Colonic mucosa (tissue), 4 donors: ENCODE measurements around the gene KIAA1755. TPM values are rescaled to one million over a fixed set of nuclear protein-coding genes. Genes with fewer than 3 reads are reported as not detected.

Experiments used
- DNase-seq: peaks from one replicate; pipeline ENCODE4 v3.0.0-alpha.2; 2020
- H3K27ac ChIP-seq: fragments of 200-600 bp; one replicate; pipeline ENCODE4 v1.8.0; 2021
- H3K27me3 ChIP-seq: fragments of 200-600 bp; one replicate; pipeline ENCODE4 v1.8.0; 2021
- H3K36me3 ChIP-seq: fragments of 200-600 bp; one replicate; pipeline ENCODE4 v1.8.0; 2021
- H3K4me1 ChIP-seq: fragments of 200-600 bp; one replicate; pipeline ENCODE4 v1.8.0; 2021; ENCODE audit warnings: mild to moderate bottlenecking
- H3K4me3 ChIP-seq: fragments of 200-600 bp; one replicate; pipeline ENCODE4 v1.8.0; 2021
- H3K9ac ChIP-seq, 2 donors: one replicate each; pipeline ENCODE4 v1.7.0; 2013; ENCODE audit warnings: control low read depth in 2 of 2, low read depth in 2 of 2, low read length in 2 of 2
- H3K9me3 ChIP-seq: fragments of 200-600 bp; one replicate; pipeline ENCODE4 v1.8.0; 2021
- intact Hi-C: fragments of 100-400 bp; cut with DNase I; formaldehyde crosslinking; loops from one replicate; pipeline ENCODE4 v1.14.1; 2022
- total RNA-seq, 2 donors: library from RNA; stranded (reverse); fragmentation: NEBNext Ultra II Directional in 1 of 2; extraction: Animal tissue kit (Norgen Biotek cat#: 25700) in 1 of 2; gene quantifications; one replicate each; pipeline ENCODE4 v1.2.1, GENCODE V29; 2021
- TF ChIP-seq, protein P1 (sequence below): fragments of 200-600 bp; IDR thresholded peaks from one replicate; pipeline ENCODE4 v1.8.0; 2022; ENCODE audit warnings: antibody characterized with exemption, mild to moderate bottlenecking
- donor health status: healthy.
- donor health status: DM: no; HTN: no; CAD: no.
- donor health status: DM: no; HTN: no; CAD: no.

The KIAA1755 gene, protein sequence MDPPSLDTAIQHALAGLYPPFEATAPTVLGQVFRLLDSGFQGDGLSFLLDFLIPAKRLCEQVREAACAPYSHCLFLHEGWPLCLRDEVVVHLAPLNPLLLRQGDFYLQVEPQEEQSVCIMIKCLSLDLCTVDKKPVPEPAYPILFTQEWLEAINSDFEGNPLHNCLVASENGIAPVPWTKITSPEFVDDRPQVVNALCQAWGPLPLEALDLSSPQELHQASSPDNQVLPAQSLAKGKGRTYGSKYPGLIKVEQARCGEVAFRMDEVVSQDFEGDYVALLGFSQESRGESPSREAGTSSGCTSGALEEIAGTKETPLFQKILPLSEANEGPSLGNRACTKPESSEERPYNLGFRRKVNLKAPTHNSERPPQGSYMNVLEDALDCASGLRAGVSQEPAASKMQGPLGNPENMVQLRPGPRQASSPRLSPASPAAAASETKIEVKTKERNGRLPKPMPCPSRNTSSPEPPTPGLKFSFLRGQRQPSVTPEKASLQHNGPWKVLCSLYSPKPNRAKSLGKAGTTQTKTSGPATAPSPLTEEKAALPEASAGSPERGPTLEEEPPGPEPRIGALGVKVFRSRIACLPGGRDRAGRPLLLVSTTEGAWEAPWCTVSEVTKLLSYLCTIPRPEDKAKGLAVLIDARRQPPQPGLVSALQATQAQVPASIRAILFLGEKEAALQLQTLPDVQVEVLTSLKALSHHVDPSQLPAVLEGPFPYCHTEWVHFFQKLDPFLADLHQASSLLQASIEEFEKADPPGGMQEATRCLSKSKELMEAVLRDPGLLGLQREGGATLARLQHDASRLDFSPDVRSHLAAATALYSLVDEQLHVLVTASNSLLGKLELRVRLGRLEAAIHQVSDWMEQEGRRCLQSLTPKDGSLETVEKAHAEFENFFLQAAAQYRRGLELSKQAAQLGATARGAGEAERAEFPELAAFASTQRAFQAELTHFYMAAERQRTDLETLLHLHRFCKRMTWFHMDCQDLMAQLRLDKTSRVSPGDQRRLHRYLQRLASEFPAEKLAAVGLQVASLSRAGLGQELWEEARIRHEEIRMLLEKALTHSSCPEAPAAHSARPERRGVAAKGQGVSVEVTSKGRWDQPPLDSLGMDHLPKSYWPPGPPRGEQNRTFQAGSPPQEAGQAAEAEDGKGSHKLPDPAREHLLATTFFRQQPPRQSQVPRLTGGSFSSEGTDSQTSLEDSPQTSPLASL
- 1 to 10 TPM in 1 of 2 donors, under 1 TPM in 1; 0.40 to 3.9 TPM for total RNA-seq

DNA sequence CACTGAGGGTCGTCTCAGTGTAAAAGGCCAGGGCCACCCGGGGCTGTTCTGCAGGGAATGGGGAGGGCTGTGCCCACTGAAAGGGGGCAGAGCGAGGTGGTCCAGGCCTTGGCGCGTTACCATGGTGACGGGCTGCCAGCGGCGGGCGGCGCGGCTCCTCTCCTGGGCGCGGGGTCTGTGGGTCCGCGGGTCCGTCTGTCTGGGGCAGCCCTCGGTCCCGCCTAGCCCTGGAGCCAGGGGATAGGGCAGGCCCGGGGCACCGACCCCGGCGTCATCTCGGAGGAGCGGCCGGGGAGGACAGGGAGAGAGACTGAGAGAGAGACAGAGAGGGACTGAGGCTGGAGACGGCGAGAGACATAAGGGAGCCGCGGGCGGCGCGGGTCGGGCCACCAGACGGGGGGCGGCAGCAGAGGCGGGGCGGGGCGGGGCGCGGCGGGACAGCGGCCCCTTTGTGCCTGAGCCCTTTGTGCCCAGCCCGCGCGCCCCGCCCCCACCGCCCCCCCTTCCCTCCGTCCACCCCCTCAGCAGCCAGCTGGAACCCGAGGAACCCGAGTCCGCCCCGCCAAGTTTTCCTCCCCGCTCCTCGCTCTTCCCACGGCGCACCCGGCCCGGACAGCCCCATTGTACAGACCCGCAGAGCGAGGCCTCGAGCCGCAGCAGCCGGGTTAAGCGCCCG is at the start of gene KIAA1755:
KIAA1755 (minus strand) TSS at position 358 of the 676 bp plus-strand sequence; CDS start at position 123, 235 bp downstream.
- TF ChIP-seq, protein P1, sequence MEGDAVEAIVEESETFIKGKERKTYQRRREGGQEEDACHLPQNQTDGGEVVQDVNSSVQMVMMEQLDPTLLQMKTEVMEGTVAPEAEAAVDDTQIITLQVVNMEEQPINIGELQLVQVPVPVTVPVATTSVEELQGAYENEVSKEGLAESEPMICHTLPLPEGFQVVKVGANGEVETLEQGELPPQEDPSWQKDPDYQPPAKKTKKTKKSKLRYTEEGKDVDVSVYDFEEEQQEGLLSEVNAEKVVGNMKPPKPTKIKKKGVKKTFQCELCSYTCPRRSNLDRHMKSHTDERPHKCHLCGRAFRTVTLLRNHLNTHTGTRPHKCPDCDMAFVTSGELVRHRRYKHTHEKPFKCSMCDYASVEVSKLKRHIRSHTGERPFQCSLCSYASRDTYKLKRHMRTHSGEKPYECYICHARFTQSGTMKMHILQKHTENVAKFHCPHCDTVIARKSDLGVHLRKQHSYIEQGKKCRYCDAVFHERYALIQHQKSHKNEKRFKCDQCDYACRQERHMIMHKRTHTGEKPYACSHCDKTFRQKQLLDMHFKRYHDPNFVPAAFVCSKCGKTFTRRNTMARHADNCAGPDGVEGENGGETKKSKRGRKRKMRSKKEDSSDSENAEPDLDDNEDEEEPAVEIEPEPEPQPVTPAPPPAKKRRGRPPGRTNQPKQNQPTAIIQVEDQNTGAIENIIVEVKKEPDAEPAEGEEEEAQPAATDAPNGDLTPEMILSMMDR, result no peak
- Histone ChIP-seq H3K9me3 (no peaks in the 10 kb centered on the region), H3K36me3 (no peaks in the 10 kb centered on the region), H3K4me1 (no peaks in the 10 kb centered on the region), H3K27ac (peak within 1 kb of the TSS; percentile 8), H3K9ac (peak within 1 kb of the TSS in 1 of 2 donors; percentile 66), H3K27me3 (peaks cover 12% of the 10 kb centered on the region), H3K4me3 (peak within 1 kb of the TSS; percentile 27)
- intact Hi-C loops, result no loop called here
- DNase-seq, result no peak

DNA sequence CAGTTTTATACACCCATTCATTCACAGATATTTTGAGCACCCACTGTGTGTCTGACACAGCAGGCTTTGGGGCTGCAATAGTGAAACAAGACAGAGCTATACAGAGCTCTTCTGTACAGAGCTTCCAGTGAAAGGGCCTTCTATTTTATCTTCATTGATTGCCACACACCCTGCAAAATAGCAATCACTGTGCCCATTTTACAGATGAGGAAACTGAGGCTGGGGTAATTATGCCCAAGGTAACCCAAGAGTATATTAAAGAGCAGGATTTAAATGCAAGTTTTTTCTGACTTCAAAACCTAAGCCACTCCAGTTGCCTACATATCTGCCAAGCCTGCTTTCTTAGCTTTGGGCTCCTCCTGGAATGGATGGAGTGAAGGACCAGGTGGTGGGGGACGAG is 47.9 kb upstream of the KIAA1755 start:
- TF ChIP-seq, protein P1, result no peak
- Histone ChIP-seq H3K9ac (no peak overlapping the region), H3K27ac (no peak overlapping the region), H3K36me3 (no peaks in the 10 kb centered on the region), H3K27me3 (no peaks in the 10 kb centered on the region), H3K4me3 (no peak overlapping the region), H3K4me1 (no peaks in the 10 kb centered on the region), H3K9me3 (no peaks in the 10 kb centered on the region)
- intact Hi-C loops, result no loop called here
- DNase-seq, result no peak

DNA sequence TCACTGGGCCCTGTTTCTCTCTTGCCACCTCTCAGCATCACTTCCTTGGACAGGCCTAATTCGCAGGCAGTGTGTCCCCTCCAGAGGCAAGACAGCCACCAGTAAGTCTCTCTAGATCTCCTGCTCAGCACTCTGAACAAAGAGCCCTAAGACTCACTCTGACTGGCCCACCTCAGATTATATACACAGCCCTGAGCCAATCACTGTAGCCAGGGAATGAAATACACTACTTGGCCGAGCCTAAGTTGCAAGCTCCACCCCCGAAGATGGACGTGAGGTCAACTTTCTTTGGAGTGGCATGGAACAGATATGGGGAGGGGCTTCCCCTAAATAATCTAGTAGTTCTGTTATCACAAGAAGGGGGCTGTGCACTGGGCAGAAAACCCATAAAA is 47.5 kb upstream of the KIAA1755 start:
- TF ChIP-seq, protein P1, result no peak
- Histone ChIP-seq H3K27ac (no peak overlapping the region), H3K9me3 (no peaks in the 10 kb centered on the region), H3K4me1 (no peaks in the 10 kb centered on the region), H3K36me3 (no peaks in the 10 kb centered on the region), H3K4me3 (no peak overlapping the region), H3K27me3 (no peaks in the 10 kb centered on the region), H3K9ac (no peak overlapping the region)
- no peak for DNase-seq
- intact Hi-C loops, result no loop called here

DNA sequence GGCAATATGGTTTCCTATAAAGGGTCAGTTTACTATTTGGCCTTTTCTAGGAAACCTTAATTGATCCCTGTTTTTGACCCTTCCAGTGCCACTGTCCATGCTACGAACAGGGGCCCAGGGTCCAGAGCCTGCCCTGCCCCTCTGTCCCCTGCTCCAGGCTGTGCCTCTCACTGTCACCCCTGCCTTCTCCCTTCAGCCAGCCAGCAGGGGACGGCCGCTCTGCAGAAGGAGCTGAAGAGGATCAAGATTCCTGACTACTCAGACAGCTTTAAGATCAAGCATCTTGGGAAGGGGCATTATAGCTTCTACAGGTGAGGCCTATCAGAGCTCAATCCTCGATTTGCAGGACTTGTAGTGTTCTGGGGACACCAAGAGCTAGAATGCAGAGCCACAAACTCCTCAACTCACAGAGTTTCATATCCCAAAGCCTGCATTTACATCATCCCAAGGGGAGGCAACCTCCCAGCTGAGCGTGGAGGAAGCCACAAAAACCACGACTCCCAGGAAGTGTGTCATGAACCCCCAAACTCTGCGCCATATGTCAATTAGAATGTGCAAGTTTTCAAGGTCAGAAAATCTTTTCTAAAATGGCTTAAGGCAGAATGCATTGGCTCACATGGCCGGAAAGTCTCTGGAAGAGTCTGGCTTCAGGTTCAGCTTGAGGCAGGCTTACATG is 47.0 kb upstream of the KIAA1755 start:
- Histone ChIP-seq H3K9me3 (no peaks in the 10 kb centered on the region), H3K27ac (no peak overlapping the region), H3K4me1 (no peaks in the 10 kb centered on the region), H3K27me3 (no peaks in the 10 kb centered on the region), H3K4me3 (no peak overlapping the region), H3K36me3 (no peaks in the 10 kb centered on the region), H3K9ac (no peak overlapping the region)
- DNase-seq, result no peak
- intact Hi-C loops, result no loop called here
- TF ChIP-seq, protein P1, result no peak
